GM18508 (cell line): ENCODE measurements around the gene ZNF358.
"Not testable (repeated sequence)": the region's sequence is repeated elsewhere in the genome, so short reads cannot be mapped to it uniquely, and the experiment has no call there.

Source experiments
- ATAC-seq: cut with Tn5 transposase; IDR thresholded peaks from one replicate; pipeline ENCODE4 v1.9.1; 2021; ENCODE audit warnings: moderate number of reproducible peaks; ENCODE audit not compliant: insufficient read depth, unreplicated experiment

The ZNF358 gene

GRCh38 chr19:7534531-7535046 lies 18.7 kb downstream of the ZNF358 start:
- ATAC-seq, result no peak

- peak; percentile 49 for ATAC-seq
Observed at GRCh38 chr19:7535047-7535997, 19.4 kb downstream of the ZNF358 start, which contains the start of gene PNPLA6. PNPLA6 (plus strand) TSS chr19:7535717; CDS start chr19:7535789, 72 bp downstream.

- ATAC-seq, result no peak
Observed at GRCh38 chr19:7535998-7536695, 20.2 kb downstream of the ZNF358 start.

DNA sequence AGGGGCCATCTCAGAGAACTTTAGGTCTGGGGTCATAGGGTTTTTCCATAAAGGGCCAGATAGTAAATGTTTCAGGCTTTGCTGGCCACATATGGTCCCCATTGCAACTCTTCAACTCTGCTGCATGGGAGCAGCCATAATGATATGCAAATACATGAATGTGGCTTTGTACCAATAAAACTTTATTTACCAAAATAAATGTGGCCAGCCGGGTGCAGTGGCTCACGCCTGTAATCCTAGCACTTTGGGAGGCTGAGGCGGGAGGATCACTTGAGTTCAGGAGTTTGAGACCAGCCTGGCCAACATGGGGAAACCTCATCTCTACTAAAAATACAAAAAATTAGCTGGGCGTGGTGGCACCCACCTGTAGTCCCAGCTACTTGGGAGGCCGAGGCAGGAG lies 23.1 kb downstream of the ZNF358 start:
- ATAC-seq, result not testable (repeated sequence)

DNA sequence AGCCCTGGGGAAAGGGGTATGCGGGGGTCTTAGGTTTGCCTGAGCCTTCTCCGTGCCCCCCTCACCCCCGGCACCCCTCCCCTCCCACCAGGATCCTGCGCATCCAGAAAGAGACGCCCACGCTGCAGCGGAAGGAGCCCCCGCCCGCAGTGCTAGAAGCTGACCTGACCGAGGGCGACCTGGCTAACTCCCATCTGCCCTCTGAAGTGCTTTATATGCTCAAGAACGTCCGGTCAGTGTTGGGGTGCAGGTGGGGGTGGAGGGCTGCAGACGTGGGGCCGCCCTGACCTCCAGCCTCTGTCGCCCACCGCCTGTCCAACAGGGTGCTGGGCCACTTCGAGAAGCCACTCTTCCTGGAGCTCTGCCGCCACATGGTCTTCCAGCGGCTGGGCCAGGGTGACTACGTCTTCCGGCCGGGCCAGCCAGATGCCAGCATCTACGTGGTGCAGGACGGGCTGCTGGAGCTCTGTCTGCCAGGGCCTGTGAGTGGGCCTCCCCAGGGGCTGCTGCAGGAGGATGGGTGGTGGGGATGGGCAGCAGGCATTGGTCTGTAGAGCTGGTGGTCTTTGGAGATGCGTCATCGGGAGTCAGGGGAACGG lies 24.0 kb downstream of the ZNF358 start:
- no peak for ATAC-seq

DNA sequence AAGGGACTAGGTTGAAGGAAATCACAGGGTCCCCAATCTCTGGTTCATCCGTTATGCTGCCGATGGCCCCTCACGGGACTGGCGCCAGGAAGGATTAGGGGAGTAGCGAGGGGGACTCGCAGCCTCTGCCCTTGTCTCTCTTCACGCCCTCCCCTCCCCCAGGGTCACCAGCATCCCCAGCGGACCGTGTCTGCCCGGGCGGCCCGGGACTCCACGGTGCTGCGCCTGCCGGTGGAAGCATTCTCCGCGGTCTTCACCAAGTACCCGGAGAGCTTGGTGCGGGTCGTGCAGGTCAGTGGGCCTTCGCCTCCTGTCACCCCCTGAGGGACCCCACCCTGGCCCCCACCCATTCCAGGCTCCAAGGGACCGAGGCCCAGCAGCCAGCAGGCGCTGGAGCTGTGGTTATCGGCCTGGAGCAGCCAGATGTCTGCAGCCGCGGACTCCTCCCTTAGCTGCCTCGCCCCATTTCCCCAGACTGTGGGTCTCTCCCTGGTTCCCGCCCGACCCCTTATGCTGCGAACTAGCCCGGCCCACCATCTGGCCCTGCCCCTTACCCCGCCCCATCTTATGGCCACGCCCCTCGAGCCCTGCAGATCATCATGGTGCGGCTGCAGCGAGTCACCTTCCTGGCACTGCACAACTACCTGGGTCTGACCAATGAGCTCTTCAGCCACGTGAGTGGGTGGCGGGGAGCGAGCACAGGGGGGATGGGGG lies 25.0 kb downstream of the ZNF358 start:
- no peak for ATAC-seq

GRCh38 chr19:7541475-7541824 lies 25.5 kb downstream of the ZNF358 start:
- no peak for ATAC-seq

DNA sequence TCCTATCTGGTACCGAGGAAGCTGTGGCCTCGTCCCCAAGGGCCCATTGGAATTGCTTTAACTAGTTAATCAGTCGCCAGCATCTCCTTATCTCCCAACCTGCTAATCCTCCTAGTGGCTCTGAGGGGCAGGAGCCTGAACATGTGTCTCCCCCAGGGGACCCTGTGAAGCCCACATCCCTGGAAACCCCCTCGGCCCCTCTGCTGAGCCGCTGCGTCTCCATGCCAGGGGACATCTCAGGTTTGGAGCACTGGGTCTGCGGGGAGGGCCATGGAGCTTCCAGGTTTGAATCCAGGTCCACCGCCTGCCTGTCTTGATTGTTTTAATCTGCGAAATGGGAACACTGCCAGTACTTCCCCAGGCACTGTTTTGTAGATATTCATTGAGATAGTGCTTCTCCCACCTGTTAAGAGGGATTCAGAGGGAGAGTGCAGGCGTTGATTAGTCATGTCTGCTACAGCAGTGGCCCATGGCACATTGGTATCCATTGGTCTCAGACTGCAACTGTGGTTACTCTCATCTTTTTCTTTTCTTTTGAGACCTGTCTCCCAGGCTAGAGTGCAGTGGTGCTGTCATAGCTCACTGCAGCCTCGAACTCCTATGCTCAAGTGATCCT lies 26.0 kb downstream of the ZNF358 start:
- ATAC-seq, result no peak

DNA sequence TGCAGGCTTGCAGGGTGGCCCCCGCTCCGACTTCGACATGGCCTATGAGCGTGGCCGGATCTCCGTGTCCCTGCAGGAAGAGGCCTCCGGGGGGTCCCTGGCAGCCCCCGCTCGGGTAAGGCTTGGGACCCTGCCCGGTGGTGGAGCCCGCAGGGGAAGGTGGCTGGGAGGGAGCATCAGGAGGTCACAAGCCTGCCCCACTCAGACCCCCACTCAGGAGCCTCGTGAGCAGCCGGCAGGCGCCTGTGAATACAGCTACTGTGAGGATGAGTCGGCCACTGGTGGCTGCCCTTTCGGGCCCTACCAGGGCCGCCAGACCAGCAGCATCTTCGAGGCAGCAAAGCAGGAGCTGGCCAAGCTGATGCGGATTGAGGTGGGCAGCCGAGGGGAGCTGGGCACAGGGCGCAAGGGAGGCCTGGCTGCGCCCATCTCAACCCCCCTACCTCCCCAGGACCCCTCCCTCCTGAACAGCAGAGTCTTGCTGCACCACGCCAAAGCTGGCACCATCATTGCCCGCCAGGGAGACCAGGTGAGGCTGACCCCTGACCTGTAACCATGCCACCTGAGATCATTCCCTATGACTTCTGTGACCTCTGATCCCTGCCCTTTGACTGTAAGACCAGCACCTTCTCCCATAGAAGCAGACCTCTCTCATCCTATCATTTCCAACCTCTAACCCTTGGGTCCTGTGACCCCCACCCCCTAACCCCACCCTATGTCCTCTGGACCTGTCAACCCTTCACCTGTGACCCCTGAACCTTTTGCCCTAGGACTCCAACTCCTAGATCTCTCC lies 26.8 kb downstream of the ZNF358 start:
- ATAC-seq, result no peak

DNA sequence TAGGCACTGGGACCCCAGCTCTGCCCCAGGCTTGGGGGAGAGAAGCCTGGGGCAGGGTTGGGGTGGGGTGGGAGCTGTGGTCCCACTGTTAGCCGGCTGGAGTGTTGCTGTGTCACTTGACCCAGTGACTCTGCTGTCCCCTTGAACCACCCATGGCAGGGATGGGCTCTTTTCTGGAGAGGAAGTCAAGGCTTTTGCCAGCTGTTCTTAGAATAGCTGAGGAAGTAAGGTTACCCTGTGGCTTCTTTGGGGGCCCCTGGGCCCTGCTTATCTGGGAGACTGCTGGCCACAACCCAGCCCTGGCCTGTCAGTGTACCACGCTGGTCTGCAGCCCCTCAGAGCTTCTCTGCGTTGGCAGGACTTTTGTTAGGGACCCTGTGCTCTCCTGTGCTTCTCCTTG lies 28.7 kb downstream of the ZNF358 start:
- ATAC-seq, result no peak

DNA sequence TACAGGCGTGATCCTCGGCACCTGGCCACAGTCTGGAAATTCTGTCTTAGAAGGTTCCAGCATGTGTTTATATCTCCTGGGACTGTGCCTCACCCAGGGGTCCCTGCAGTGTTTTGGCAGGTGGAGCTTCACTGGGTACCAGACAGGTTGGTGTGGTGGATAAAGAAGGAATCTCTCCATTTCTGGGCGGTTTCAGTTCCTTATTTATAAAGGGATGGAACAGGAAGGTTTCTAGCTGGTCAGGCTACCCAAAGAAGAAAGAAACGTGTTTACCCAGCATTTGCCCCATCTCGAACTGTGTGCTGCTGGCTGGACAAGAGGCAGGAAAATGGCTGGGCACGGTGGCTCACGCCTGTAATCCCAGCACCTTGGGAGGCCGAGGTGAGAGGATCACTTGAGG lies 29.4 kb downstream of the ZNF358 start:
- no peak for ATAC-seq

DNA sequence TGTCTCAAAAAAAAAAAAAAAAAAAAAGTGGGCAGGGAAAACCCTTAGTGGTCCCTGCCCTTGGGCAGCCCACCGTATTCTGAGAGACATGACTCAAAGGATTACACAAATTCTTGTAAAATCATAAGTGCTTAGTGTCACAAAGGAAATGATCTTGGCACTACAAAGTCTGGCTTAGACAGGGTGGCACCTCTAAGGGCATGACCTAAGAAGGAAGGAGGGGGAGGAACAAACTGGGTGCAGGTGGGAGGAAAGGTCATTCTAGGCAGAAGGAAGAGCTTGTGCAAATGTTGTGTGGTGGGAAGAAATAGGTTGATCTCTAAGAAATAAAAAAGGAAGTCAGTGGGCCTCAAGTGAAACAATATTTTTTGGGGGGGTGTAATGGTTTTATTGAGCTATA lies 30.0 kb downstream of the ZNF358 start:
- no peak for ATAC-seq

DNA sequence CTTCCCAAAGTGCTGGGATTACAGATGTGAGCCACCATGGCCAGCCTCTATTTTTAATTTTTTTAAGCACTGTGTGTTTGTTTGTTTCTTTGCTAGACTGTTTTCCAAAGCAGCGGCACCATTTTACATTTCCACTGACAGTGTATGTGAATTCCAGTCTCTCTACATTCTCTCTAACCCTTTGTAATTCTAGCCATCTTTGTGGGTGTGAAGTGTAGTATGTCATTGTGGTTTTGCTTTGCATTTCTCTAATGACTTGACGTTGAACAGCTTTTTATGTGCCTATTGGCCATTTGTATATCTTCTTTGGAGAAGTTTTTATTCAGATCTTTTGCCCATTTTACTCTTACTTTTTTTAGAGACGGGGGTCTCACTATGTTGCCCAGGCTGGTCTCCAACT lies 31.3 kb downstream of the ZNF358 start:
- no peak for ATAC-seq

- ATAC-seq, result no peak
Observed at GRCh38 chr19:7549429-7550148, 33.7 kb downstream of the ZNF358 start.

GRCh38 chr19:7550169-7550770 lies 34.4 kb downstream of the ZNF358 start:
- no peak for ATAC-seq

GRCh38 chr19:7550987-7551761 lies 35.3 kb downstream of the ZNF358 start:
- no peak for ATAC-seq

DNA sequence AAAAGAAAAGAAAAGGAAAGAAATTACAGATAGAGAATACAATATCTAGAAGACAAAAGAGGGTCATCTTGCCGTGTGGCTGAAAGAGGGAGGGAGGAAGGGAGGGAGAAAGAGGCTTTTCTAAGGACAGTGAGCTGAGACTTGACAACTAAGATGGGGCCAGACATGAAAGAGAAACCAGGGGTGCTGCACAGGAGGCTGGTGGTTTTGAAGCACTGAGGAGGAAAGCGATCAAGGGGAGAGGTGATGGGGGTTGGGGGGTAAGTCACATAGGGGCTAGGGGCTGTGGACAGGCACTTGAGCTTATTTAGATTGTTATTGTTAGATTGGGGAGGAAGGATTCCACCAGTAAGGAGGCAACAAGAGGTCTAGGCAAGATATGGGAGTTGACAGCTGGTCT lies 36.9 kb downstream of the ZNF358 start:
- ATAC-seq, result no peak
